GM23338 (cell line): ENCODE measurements around the gene PICALM. TPM values are rescaled to one million over a fixed set of nuclear protein-coding genes. Genes with fewer than 3 reads are reported as not detected.

Source experiments
- ATAC-seq: fragments of 200-7000 bp; cut with Tn5 transposase; 3 replicates; pipeline ENCODE4 v1.9.1; 2020
- DNase-seq: peaks from one replicate; pipeline ENCODE4 v3.0.0-alpha.2; 2015; ENCODE audit warnings: low spot score
- H2AFZ ChIP-seq: fragments of 200-600 bp; sonication (generic); 2 replicates; pipeline ENCODE4 v1.8.0; 2016; ENCODE audit warnings: antibody characterized with exemption, mild to moderate bottlenecking, moderate library complexity
- H3F3A ChIP-seq: fragments of 200-600 bp; sonication (generic); replicated peaks from 2 replicates; pipeline ENCODE4 v1.8.0; 2017; ENCODE audit warnings: antibody characterized with exemption, mixed run types, low read depth
- H3K27ac ChIP-seq: fragments of 200-600 bp; sonication (generic); 2 replicates; pipeline ENCODE4 v1.6.1; 2016; ENCODE audit warnings: low read depth
- H3K27me3 ChIP-seq: fragments of 200-600 bp; sonication (generic); 2 replicates; pipeline ENCODE4 v1.8.0; 2016; ENCODE audit warnings: mild to moderate bottlenecking, mixed run types, moderate library complexity; ENCODE audit not compliant: insufficient read depth
- H3K36me3 ChIP-seq: fragments of 200-600 bp; sonication (generic); 2 replicates; pipeline ENCODE4 v1.8.0; 2016; ENCODE audit warnings: mild to moderate bottlenecking; ENCODE audit not compliant: insufficient read depth
- H3K4me1 ChIP-seq: fragments of 200-600 bp; sonication (generic); 2 replicates; pipeline ENCODE4 v1.8.0; 2016; ENCODE audit warnings: mild to moderate bottlenecking, moderate library complexity; ENCODE audit not compliant: insufficient read depth
- H3K4me2 ChIP-seq: fragments of 200-600 bp; sonication (generic); 2 replicates; pipeline ENCODE4 v1.7.1; 2017; ENCODE audit warnings: mixed run types
- H3K4me3 ChIP-seq: fragments of 200-600 bp; sonication (generic); 2 replicates; pipeline ENCODE4 v1.6.1; 2016; ENCODE audit warnings: mixed run types
- H3K79me2 ChIP-seq: fragments of 200-600 bp; sonication (generic); replicated peaks from 2 replicates; pipeline ENCODE4 v1.8.0; 2017; ENCODE audit warnings: mild to moderate bottlenecking; ENCODE audit not compliant: insufficient read depth
- H3K9me2 ChIP-seq: fragments of 200-600 bp; sonication (generic); 2 replicates; pipeline ENCODE4 v1.8.0; 2017; ENCODE audit not compliant: insufficient read depth
- H4K20me1 ChIP-seq: fragments of 200-600 bp; sonication (generic); replicated peaks from 2 replicates; pipeline ENCODE4 v1.8.0; 2017; ENCODE audit warnings: mild to moderate bottlenecking; ENCODE audit not compliant: insufficient read depth
- H3K27ac Mint-ChIP-seq: 2 replicates; pipeline ENCODE4 v1.8.0; 2020; ENCODE audit warnings: inconsistent platforms, mild to moderate bottlenecking, moderate library complexity, mixed read lengths
- H3K27me3 Mint-ChIP-seq: 3 replicates; pipeline ENCODE4 v1.8.0; 2022; ENCODE audit warnings: low read depth, mild to moderate bottlenecking, moderate library complexity, mixed read lengths, inconsistent platforms; ENCODE audit not compliant: insufficient read depth, poor library complexity
- H3K36me3 Mint-ChIP-seq: 3 replicates; pipeline ENCODE4 v1.8.0; 2021; ENCODE audit warnings: low read depth, mild to moderate bottlenecking, inconsistent platforms, moderate library complexity, mixed read lengths
- H3K4me1 Mint-ChIP-seq: 3 replicates; pipeline ENCODE4 v1.8.0; 2020; ENCODE audit warnings: mild to moderate bottlenecking, inconsistent platforms, mixed read lengths
- H3K4me3 Mint-ChIP-seq: 3 replicates; pipeline ENCODE4 v1.8.0; 2021; ENCODE audit warnings: moderate library complexity, mild to moderate bottlenecking, inconsistent platforms, mixed read lengths
- H3K9me3 Mint-ChIP-seq: 3 replicates; pipeline ENCODE4 v1.8.0; 2020; ENCODE audit warnings: moderate library complexity, mild to moderate bottlenecking, inconsistent platforms, mixed read lengths
- CREB1 ChIP-seq: fragments of 250-450 bp; sonication (Bioruptor Pico); IDR thresholded peaks from 2 replicates; pipeline ENCODE4 v1.5.0; 2020; ENCODE audit warnings: low read depth, mild to moderate bottlenecking, moderate library complexity
- ETS1 ChIP-seq: IDR thresholded peaks from 2 replicates; pipeline ENCODE4 v1.6.1; 2016; ENCODE audit warnings: antibody characterized with exemption
- STAT1 ChIP-seq: IDR thresholded peaks from one replicate; pipeline ENCODE4 v1.6.1; 2016; ENCODE audit warnings: antibody characterized with exemption; ENCODE audit not compliant: unreplicated experiment
- ZNF114 ChIP-seq: fragments of 250-450 bp; sonication (Bioruptor Pico); IDR thresholded peaks from 2 replicates; pipeline ENCODE4 v1.5.0; 2020; ENCODE audit warnings: mild to moderate bottlenecking, moderate library complexity
- polyA plus RNA-seq: library from polyadenylated mRNA; unstranded; fragments of >200 nt; fragmentation: Nextera tagmentation; extraction: Ambion mirVana; gene quantifications from 2 replicates; pipeline ENCODE4 v1.2.1, GENCODE V29; 2016
- total RNA-seq: library from RNA; depleted of rRNA; stranded (reverse); fragments of >200 nt; shearing (Covaris generic); gene quantifications from 2 replicates; pipeline ENCODE4 v1.2.3, GENCODE V29; 2014
- TF ChIP-seq, protein P1 (sequence below): fragments of 250-450 bp; sonication (Bioruptor Pico); IDR thresholded peaks from 2 replicates; pipeline ENCODE4 v1.5.0; 2020; ENCODE audit warnings: mild to moderate bottlenecking, moderate library complexity
- TF ChIP-seq, protein P2 (sequence below): IDR thresholded peaks from one replicate; pipeline ENCODE4 v1.6.1; 2018; ENCODE audit warnings: antibody characterized with exemption; ENCODE audit not compliant: unreplicated experiment

Gene PICALM
- total and polyA plus RNA-seq, 2 experiments from 2014 or later: 27.9 to 134 TPM

DNA sequence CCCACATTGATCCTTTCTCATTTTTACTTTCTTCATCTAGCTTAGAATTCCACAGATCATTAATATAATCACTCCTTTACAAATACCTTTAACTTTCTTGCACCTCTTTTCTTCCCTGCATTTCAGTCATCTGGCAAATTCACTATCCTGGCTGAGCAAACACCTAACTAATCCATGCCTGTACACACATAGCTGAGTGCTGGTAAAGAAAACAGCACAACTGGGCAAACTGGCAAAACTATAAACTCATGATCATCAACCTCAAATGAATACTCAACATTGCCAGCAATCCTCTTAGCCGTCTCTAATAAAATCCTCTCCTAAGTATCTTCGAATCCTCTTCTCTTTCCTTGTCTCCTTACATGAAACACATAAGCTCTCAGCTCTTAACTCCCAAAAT lies 52.4 kb downstream of the PICALM start:
- Histone ChIP-seq H2AFZ (no peak overlapping the region), H3F3A (no peaks in the 10 kb centered on the region), H3K79me2 (no peaks in the 10 kb centered on the region; the same call in 1 of the 2 replicates), H3K4me2 (no peak overlapping the region), H3K27me3 (no peaks in the 10 kb centered on the region), H3K27ac (no peak overlapping the region), H4K20me1 (no peaks in the 10 kb centered on the region), H3K4me1 (no peaks in the 10 kb centered on the region), H3K4me3 (no peak overlapping the region), H3K9me2 (no peaks in the 10 kb centered on the region), H3K36me3 (no peaks in the 10 kb centered on the region; the same call in 1 of the 2 replicates)
- Mint-ChIP-seq H3K27me3 (no peaks in the 10 kb centered on the region), H3K4me1 (peaks cover 6% of the 10 kb centered on the region; the same call in 2 of the 3 replicates), H3K9me3 (no peaks in the 10 kb centered on the region), H3K27ac (peak overlapping the region; percentile 17), H3K36me3 (peaks cover 13% of the 10 kb centered on the region; the same call in 1 of the 3 replicates), H3K4me3 (no peak overlapping the region)
- no peak for TF ChIP-seq ZNF114
- TF ChIP-seq, protein P1, sequence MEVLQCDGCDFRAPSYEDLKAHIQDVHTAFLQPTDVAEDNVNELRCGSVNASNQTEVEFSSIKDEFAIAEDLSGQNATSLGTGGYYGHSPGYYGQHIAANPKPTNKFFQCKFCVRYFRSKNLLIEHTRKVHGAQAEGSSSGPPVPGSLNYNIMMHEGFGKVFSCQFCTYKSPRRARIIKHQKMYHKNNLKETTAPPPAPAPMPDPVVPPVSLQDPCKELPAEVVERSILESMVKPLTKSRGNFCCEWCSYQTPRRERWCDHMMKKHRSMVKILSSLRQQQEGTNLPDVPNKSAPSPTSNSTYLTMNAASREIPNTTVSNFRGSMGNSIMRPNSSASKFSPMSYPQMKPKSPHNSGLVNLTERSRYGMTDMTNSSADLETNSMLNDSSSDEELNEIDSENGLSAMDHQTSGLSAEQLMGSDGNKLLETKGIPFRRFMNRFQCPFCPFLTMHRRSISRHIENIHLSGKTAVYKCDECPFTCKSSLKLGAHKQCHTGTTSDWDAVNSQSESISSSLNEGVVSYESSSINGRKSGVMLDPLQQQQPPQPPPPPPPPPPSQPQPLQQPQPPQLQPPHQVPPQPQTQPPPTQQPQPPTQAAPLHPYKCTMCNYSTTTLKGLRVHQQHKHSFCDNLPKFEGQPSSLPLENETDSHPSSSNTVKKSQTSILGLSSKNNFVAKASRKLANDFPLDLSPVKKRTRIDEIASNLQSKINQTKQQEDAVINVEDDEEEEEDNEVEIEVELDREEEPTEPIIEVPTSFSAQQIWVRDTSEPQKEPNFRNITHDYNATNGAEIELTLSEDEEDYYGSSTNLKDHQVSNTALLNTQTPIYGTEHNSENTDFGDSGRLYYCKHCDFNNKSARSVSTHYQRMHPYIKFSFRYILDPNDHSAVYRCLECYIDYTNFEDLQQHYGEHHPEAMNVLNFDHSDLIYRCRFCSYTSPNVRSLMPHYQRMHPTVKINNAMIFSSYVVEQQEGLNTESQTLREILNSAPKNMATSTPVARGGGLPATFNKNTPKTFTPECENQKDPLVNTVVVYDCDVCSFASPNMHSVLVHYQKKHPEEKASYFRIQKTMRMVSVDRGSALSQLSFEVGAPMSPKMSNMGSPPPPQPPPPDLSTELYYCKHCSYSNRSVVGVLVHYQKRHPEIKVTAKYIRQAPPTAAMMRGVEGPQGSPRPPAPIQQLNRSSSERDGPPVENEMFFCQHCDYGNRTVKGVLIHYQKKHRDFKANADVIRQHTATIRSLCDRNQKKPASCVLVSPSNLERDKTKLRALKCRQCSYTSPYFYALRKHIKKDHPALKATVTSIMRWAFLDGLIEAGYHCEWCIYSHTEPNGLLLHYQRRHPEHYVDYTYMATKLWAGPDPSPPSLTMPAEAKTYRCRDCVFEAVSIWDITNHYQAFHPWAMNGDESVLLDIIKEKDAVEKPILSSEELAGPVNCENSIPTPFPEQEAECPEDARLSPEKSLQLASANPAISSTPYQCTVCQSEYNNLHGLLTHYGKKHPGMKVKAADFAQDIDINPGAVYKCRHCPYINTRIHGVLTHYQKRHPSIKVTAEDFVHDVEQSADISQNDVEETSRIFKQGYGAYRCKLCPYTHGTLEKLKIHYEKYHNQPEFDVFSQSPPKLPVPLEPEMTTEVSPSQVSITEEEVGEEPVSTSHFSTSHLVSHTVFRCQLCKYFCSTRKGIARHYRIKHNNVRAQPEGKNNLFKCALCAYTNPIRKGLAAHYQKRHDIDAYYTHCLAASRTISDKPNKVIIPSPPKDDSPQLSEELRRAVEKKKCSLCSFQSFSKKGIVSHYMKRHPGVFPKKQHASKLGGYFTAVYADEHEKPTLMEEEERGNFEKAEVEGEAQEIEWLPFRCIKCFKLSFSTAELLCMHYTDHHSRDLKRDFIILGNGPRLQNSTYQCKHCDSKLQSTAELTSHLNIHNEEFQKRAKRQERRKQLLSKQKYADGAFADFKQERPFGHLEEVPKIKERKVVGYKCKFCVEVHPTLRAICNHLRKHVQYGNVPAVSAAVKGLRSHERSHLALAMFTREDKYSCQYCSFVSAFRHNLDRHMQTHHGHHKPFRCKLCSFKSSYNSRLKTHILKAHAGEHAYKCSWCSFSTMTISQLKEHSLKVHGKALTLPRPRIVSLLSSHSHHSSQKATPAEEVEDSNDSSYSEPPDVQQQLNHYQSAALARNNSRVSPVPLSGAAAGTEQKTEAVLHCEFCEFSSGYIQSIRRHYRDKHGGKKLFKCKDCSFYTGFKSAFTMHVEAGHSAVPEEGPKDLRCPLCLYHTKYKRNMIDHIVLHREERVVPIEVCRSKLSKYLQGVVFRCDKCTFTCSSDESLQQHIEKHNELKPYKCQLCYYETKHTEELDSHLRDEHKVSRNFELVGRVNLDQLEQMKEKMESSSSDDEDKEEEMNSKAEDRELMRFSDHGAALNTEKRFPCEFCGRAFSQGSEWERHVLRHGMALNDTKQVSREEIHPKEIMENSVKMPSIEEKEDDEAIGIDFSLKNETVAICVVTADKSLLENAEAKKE: no peak
- no peak for TF ChIP-seq ETS1
- TF ChIP-seq STAT1: no peak
- TF ChIP-seq, protein P2, sequence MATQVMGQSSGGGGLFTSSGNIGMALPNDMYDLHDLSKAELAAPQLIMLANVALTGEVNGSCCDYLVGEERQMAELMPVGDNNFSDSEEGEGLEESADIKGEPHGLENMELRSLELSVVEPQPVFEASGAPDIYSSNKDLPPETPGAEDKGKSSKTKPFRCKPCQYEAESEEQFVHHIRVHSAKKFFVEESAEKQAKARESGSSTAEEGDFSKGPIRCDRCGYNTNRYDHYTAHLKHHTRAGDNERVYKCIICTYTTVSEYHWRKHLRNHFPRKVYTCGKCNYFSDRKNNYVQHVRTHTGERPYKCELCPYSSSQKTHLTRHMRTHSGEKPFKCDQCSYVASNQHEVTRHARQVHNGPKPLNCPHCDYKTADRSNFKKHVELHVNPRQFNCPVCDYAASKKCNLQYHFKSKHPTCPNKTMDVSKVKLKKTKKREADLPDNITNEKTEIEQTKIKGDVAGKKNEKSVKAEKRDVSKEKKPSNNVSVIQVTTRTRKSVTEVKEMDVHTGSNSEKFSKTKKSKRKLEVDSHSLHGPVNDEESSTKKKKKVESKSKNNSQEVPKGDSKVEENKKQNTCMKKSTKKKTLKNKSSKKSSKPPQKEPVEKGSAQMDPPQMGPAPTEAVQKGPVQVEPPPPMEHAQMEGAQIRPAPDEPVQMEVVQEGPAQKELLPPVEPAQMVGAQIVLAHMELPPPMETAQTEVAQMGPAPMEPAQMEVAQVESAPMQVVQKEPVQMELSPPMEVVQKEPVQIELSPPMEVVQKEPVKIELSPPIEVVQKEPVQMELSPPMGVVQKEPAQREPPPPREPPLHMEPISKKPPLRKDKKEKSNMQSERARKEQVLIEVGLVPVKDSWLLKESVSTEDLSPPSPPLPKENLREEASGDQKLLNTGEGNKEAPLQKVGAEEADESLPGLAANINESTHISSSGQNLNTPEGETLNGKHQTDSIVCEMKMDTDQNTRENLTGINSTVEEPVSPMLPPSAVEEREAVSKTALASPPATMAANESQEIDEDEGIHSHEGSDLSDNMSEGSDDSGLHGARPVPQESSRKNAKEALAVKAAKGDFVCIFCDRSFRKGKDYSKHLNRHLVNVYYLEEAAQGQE: no peak
- no peak for TF ChIP-seq CREB1 (CRISPR knock-in tag)
- ATAC-seq (no peak), DNase-seq (no peak)
